HG03457 (cell line): ENCODE measurements around the gene ERN1.

ENCODE experiments used
- ATAC-seq: cut with Tn5 transposase; IDR thresholded peaks from one replicate; pipeline ENCODE4 v1.9.1; 2021; ENCODE audit warnings: moderate number of reproducible peaks; ENCODE audit not compliant: unreplicated experiment

Gene ERN1

DNA sequence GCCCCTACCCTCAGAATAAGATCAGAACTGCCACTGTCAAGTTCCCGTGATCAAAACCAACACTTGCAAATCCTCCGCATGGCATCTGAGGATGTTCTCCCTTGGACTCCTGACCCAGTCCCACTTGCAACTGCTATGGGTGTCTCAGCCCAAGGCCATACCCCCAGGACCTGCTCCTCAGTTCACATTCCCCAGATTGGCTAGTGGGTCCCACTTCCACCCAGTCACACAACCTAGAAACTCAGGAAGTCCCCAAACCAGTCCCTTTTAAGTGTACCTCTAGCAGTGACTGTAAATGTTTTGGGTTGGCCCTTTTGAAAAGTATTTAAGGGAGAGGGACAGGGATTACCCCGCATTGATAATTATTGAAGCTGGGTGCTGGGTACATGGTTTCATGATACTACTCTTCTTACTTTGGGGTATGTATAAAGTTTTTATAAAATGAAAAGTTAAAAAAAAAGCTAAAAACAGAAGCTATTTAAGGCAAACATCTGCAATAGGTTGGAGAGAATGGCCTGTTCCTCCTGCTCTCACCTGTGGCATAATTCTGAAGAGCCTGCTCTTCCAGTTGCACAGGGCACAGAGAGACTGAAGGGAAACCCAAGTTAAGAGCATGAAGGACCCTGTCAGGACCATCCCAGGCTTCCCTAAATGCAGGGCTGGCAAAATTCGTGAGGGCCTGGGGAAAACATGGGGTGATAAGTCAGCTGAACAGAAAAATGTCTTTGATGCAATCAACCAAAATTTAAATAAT is 42.5 kb downstream of the ERN1 start:
- no peak for ATAC-seq

DNA sequence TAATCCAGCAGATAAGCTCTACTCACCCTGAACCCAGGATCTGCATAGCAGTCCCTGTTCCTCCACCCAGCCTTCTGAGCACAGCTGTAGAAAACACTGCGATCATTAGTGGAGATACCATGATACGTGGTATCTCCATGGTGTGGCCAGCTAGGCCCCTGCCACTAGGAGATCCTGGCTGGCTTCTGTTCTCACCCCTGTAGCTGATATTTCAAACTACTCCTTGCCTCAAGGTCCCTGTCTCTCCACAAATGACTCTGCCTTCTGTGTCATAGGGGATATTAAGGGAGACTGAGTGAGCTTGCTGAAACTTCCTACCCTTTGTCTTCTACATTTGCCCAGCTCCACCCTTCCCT is 44.3 kb downstream of the ERN1 start:
- ATAC-seq = no peak

DNA sequence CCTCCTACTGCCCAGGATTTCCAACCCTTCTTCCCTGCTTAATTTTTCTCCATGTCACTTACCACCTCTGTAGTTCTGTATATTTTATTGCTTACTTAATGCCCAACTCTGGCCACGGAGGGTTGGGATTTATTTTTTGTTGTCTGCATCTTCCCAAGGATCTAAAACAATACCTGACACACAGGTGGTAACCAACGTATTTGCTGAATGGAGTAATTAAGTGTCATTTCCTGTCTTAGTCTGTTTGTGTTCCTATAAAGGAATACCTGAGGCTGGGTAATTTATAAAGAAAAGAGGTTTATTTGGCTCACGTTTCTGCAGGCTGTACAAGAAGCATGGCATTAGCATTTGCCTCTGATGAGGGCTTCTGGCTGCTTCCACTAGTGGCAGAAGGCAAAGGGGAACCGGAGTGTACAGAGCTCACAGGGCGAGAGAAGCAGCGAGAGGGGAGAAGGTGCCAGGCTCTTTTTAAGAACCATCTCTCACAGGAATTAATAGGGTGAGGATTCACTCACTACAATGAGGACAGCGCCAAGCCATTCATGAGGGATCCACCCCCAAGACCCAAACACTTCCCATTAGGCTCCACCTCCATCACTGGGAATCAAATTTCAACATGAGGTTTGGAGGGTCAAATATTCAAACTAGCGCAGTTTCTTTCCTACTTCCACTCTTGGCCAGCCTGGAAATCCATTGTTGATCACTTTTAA is 44.8 kb downstream of the ERN1 start:
- no peak for ATAC-seq

DNA sequence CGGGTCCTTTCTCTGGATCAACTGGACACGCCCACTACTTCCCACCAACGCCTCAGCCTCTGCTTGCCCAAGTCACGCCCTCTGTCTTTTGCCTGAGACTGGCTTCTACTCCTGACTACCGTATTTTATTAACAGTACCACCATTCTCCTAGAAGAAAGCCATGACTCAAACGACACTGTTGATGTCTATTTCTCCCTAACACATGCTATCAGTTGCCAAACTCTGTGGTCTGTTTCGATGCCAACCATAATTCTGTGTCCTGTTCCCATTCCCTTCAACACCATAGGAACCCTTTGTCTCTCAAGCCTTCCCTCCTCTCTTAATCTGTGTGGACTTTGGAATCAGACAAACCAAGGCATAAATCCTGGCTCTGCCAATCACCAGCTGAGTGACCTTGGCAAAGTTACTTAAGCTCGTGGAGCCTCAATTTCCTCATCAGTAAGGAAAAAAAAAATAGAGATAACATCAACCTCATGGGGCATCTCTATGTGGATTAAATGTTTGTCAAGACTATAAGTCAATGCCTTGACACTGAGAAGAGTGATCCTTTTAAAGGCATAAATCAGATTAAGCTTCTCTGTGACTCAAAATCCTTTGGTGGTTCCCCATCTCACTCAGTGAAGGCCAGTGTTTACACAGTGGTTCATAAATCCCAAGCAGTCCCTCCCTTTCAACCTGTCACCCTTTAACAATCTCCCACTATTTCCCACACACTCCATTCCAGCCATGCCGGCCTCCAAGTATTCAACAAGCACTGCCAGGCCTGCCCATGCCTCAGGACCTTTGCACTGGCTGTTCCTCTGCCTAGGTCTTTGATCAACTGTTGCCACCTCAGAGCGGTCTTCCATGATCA is 45.6 kb downstream of the ERN1 start:
- no peak for ATAC-seq

DNA sequence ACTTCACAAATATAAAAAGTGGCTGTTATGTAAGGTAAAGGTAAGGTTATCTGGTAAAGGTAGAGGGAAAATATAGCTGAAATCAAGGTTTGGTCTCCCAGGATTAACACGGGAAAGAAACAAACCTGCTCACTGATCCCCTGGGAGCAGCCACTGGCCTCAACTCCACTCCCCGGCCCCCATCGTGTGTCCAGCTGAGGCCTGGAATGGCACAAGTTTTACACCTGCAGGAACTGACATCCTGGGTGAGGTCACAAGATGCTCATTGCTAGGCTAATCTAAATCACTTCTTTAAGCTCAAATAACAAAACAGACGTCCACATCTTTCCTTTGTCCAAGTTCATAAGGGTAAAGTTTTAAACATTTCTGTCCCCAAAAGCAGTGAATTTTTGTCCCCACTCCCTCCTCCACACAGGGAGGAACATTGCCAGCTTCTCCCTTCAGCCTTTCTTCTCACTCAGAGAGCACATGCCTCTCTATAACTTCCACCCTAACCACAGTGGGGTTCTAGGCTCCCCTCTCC is 46.3 kb downstream of the ERN1 start:
- no peak for ATAC-seq

DNA sequence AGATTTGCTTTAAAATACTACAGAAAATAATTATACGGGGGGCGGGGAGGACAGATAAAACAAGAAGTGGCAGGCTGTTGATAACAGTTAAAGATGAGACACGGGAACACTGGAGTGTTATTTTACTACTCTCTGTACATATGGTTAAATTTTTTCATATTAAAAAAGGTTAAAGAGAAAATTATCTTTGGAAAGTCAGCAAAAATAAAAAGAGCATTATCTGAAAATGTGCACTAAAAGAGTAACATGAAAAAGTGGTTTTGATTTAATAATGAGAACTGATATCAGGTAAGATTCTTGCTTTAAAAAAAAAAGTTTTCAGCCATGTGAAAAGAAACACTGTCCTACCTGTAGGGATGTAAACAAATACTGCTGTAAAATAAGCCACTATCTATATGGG is 46.9 kb downstream of the ERN1 start:
- no peak for ATAC-seq

DNA sequence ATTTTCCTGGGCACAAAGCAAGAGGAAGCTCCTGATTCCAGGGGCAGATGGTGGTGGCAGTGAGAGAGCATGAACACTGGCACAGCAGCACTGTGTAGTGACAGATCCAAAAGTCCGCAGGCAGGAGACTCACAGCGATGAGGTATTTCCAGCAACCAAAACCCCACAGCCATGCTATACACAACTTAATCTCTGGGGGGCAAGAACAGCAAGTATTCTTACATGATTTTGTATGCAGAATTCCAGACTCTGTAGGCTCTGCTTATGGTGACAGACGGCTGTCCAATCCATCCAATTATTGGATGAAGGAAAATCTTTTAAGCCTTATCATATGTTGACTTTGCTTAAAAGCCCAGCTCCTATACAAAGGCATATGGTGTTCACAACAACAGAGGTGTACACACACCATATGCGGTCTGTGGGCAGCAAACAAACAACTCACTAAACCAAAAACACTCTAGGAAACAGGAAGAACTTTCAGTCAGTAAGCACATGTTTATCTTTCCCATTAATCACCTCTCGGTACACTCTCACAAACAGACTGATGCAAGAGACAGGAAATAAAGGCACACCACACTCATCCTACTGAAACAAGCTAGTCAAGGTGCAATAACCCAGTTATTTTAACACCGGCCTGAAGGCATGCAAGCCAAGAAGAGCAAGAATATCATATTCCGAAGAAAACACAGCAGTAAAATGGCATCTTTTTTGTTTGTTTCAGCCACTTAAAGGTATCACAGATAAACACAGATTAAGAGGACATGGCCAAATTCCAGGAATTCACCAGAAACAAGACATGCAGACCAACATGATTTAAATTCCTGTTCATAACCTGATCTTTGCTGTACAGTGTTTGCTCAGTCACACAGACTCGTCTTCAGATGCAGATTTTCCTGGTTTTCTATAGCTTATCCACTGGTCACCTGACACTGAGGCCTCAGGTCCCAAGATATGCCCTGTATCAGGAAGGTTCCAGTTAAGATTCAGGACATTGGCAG is 47.8 kb downstream of the ERN1 start:
- no peak for ATAC-seq

DNA sequence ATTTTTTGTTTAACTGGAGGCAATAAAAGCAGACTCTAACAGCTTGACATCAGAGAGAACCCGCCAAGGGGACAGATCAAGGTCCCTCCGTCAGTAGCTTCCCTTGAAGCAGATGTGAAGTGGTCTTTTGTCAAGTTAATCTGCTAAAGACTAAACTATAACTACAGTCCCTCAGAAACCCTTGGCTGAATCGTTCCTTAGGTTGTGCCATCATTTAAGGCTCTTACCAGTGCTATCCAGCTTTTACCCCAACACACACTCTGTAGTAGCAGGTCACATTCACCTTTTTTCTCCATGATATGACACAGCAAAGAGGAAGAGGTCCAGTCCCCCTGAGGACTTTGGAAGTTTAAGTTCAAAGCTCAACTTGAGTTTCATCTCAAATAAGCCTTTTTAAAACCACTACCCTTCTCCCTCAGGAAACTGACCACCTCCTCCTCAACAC is 49.7 kb downstream of the ERN1 start:
- ATAC-seq = no peak

DNA sequence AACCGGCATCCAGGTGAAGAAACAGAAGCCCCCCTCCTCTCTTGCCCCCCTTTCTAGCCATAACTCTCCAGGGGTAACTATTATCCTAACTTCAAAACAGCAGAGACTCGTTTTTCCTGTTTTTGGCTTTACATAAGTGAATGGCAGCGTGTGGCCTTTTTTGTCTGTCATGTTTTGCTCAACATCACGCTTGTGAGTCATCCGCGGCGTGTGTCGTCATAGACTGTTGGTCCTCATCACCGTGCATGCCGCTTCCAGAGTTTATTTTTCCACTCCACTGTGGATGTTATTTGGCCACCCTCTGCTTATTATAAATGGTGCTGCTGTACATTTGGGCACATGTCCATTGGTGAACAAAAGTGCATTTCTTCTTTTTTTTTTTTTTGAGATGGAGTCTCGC is 52.6 kb downstream of the ERN1 start:
- ATAC-seq = no peak

DNA sequence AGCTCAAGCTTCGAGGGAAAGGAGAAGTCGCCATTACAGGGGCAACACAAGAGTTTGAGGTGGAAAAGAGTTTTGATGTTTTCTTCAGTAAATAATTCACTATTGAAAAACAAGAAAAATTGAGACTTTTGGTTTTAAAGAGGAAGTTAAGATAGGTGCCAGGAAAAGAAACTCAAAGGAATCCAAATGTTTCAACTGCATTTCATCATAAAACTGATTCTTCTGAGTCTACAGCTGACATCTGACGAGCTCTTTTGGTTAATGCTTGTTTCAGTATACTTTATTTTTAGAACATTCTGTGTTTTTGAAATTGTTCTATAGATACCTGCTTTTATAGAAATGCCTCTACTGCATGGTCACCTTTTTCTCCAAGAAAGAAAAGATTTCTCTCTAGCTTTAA is 54.0 kb downstream of the ERN1 start:
- ATAC-seq = no peak

DNA sequence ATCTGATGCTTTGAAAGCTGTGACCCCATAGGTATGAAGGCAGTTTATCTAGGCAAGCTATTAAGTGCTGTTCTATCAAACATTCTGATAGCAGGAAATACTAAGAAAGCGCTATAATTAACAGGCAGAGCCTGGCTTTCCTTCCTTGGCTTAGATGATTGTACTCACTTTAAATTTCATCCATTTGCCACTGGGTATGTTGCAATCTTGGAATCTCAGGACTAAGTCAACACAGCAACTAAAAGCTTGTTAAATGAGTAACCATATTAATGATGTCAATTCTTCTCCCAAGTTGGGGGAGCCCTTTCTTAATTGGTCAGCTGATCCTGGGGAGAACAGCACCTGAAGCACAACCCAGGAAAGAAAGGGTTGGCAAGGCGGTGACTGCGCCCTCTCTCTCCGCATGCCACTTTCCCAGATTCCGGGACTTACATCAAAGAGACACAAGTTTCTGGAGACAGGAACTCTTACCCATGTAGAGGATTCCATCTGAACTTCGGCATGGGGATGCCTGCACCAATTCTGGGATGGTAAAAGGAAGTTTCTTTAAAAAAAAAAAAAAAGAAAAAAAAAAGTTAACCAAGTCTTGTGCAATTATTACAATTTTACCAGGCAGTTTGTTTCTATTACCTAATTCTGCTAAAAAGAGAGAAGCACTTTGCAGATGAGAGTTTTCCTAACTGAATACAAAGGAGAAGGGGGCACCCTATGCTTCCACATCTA is 55.1 kb downstream of the ERN1 start:
- ATAC-seq = peak; percentile 11

DNA sequence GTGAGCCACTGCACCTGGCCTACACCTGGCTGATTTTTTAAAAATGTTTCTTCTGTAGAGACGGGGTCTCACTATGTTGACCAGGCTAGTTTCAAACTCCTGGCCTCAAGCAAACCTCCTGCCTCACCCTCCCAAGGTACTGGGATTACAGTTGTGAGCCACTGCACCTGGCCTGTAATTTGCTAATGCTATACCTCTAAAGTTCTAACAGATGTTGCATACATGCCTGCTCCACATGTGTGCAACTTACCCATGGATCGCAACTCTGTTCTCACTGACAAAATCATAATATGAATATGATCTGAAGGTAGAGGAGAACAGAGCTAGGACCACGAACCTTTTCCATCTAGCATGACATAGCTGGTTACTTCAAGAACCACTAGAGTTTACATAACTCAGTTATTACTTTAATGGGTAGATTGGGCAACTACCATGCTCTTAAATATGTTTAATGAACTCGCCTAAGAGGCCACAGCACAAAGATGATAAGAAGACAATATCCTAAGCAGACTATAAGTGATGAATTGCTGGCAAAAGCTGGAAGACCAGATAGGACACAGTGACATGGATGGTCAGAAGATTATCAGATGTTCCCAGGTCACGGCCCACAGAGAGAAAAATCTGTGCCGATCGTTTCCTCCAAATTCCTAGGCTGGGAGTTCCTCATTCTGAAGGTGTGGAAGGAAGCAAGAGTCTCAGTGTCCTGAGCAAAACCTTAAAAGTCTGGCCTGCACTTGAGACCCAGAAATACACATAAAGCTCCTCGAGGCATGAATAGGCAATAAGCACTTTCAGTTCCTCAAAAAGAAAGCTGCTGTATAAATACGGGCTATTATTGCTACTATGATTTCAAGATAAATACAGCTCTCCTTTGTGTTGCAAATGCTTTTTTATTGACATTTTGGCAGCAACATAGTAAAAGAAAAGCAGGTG is 55.9 kb downstream of the ERN1 start:
- ATAC-seq = peak; percentile 60

DNA sequence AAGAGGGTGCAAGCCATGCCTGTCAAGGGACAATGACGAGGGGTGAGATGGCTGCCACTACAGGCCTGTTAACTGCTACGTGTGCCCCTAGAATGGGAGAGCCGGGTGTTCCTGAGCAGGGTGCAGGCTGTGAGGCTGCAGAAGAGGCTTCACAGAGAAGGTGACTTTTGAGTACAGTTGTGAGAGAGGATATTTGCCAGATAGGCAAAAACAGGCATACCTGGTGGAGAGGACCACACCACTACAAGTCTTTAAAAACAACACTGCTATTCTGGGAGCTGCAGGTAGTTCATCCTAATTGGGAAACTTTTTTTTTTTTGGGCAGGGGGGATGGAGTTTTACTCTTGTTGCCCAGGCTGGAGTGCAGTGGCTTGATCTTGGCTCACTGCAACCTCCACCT is 58.8 kb downstream of the ERN1 start:
- no peak for ATAC-seq

DNA sequence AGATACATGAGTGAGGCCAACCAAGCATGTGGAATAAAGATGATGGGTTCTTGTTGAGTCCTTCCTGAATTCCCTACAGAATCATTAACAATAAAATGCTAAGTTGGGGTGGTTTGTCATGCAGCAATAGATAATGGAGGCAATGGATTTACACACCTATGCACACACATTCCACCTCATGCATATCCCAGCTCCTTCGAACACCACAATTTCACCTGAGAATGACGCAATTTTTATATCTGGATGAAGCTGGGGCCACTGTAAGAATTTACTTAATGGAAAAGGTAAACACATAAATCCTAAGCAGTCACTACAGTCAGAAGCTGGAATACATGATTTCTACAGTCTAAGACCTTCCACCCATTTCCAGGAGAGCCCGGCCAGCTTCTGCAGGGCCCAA is 59.7 kb downstream of the ERN1 start:
- ATAC-seq = no peak

DNA sequence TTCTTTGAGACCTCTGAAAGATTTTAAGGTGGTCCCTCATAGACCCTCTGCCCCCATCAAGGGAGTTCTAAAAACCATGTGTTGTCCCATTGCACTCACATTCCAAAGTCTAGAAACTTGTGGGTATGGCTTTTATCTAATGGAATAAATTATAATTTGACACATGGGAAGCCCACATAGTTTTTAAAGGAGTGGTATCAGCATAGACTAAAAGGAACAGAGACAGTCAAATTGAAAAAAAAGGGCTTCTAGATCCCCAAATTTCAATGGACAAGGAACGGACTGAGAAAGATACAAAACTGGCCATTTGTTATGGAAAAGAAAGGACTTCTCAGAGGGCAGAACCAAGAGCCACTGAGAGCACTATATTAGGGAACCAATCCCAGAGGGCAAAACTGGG is 60.8 kb downstream of the ERN1 start:
- ATAC-seq = no peak

DNA sequence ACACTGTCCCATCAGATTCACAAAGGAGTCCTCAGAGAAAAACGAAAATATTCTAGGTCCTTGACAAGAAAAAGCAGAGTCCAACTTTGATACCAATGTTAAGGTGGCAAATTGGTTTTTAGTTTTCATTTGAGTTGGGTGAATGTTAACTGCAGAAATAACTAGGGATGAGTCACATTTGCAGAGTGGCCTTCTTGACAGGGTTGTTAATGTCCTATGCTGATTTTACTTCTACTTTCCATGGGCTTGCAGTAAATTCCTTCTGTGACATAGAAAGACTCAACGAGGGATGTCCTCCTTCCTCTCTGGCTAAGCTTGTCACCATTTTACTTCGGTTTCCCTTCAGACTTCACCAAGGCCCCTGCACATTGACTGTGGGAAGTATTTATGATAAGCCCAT is 62.3 kb downstream of the ERN1 start:
- ATAC-seq = no peak

DNA sequence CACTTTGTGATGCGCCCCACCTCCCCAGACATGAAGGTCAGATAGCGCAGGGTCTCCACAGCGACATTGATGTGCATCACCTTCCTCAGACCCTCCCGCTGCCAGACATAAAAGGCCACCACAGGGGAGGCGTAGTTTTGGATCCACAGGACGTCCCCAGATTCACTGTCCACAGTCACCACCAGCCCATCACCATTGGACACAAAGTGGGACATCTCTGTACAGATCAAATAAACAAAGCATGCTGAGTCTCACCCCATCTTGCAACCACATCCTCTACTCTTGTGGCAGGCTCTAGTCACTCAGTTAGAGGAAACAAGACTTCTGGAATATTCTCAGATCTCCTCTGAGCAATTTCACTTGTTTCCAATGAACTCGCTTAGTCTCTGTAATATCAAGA is 63.2 kb downstream of the ERN1 start:
- ATAC-seq = no peak

DNA sequence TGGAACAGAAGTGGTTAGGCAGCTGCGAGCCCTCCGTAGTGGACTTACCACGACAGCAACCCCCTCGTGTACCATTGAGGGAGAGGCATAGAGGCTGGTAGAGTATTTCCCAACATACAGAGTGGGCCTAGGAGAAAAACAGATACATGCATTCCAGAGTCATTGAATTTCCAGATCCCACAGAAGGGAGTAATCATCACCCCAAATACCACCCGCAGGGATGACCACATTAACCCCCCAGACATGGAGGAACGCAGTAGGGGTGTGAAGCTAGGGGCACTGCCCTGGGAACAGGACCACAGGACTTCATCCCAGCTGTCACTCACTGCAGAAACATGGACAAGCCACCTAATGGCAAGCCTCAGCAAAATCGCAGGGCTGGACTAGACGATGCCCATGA is 64.8 kb downstream of the ERN1 start:
- no peak for ATAC-seq

DNA sequence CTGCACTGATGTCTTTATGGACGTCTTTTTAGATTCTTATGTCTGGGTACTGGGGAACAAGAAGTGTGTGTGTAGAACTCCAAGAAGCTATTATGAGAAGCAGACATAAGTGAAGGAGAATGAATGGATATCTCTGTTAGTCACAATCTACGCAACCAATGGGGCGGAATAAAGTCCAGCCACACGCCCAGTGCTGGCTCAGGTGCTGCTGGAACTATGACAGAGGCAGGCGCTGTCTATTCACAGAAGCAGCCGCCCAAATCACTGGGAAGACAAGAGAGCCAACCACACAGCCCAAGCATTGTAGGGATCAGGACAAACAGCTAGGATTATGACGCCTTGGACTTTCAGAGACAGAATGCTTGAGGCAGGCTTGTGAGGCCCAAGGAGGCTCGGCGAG is 65.6 kb downstream of the ERN1 start:
- no peak for ATAC-seq
